HepG2 (cell line): ENCODE data around the gene ZNF747. TPM values are rescaled to one million over a fixed set of nuclear protein-coding genes. Genes with fewer than 3 reads are reported as not detected.
A peak's percentile ranks its signal among the peaks of the same experiment; 100 is the strongest.

ENCODE experiments used
- CBX2 ChIP-seq, 2 experiments: fragments of 200-600 bp in 1 of 2; sonication (generic); formaldehyde crosslinking in 1 of 2; IDR thresholded peaks; 2 replicates each; pipeline versions ENCODE4 v1.7.0 to v1.8.1; 2018 to 2022; ENCODE audit warnings: low read depth in 2 of 2, low read length in 1 of 2, mild to moderate bottlenecking in 1 of 2, missing genetic modification reagents in 1 of 2
- DNMT3B ChIP-seq: conservative IDR thresholded peaks from 2 replicates; pipeline ENCODE4 v1.6.1; 2016; ENCODE audit warnings: missing biosample characterization, control low read depth
- ETV6 ChIP-seq: sonication (generic); formaldehyde crosslinking; conservative IDR thresholded peaks from 2 replicates; pipeline ENCODE4 v1.4.0; 2020; ENCODE audit warnings: missing genetic modification reagents
- FOXM1 ChIP-seq: sonication (generic); formaldehyde crosslinking; IDR thresholded peaks from 2 replicates; pipeline ENCODE4 v1.5.0; 2020; ENCODE audit warnings: missing genetic modification reagents
- GPBP1L1 ChIP-seq: sonication (generic); formaldehyde crosslinking; IDR thresholded peaks from 2 replicates; pipeline ENCODE4 v1.5.0; 2020; ENCODE audit warnings: mild to moderate bottlenecking, missing genetic modification reagents
- IRX3 ChIP-seq: sonication (generic); formaldehyde crosslinking; IDR thresholded peaks from 2 replicates; pipeline ENCODE4 v1.8.1; 2023; ENCODE audit warnings: mild to moderate bottlenecking, low read depth, missing genetic modification reagents, borderline replicate concordance
- KAT2B ChIP-seq: fragments of 150-350 bp; IDR thresholded peaks from 2 replicates; pipeline ENCODE4 v1.6.1; 2014; ENCODE audit warnings: low read depth, low read length, borderline replicate concordance
- KDM4B ChIP-seq: sonication (generic); formaldehyde crosslinking; IDR thresholded peaks from 2 replicates; pipeline ENCODE4 v1.4.0; 2020; ENCODE audit warnings: missing genetic modification reagents
- NFE2L2 ChIP-seq: fragments of 150-350 bp; IDR thresholded peaks from 2 replicates; pipeline ENCODE4 v1.6.1; 2014; ENCODE audit warnings: low read length
- REST ChIP-seq, 2 experiments: IDR thresholded peaks; 2 replicates each; pipeline ENCODE4 v1.6.1; 2011 to 2012; ENCODE audit warnings: low read length in 2 of 2, borderline replicate concordance in 1 of 2, low read depth in 1 of 2, mild to moderate bottlenecking in 1 of 2, moderate library complexity in 1 of 2
- SNRNP70 ChIP-seq: fragments of 200-400 bp; formaldehyde crosslinking; IDR thresholded peaks from 2 replicates; pipeline ENCODE4 v1.6.1; 2017; ENCODE audit warnings: mild to moderate bottlenecking, low read depth, low read length, moderate library complexity
- SOX6 ChIP-seq, 2 experiments: fragments of 450-650 bp in 1 of 2; sonication (generic) in 1 of 2; formaldehyde crosslinking in 1 of 2; IDR thresholded peaks; 2 replicates each; pipeline versions ENCODE4 v1.4.0 to v1.6.1; 2017 to 2020; ENCODE audit warnings: antibody characterized with exemption in 1 of 2, mild to moderate bottlenecking in 1 of 2, missing genetic modification reagents in 1 of 2
- ZBTB49 ChIP-seq: sonication (generic); formaldehyde crosslinking; IDR thresholded peaks from 2 replicates; pipeline ENCODE4 v1.4.0; 2020; ENCODE audit warnings: missing genetic modification reagents, borderline replicate concordance
- ZFP41 ChIP-seq: sonication (generic); formaldehyde crosslinking; IDR thresholded peaks from 2 replicates; pipeline ENCODE4 v1.4.0; 2020; ENCODE audit warnings: mild to moderate bottlenecking, missing genetic modification reagents, borderline replicate concordance
- ZFP82 ChIP-seq: sonication (generic); formaldehyde crosslinking; IDR thresholded peaks from 2 replicates; pipeline ENCODE4 v1.5.1; 2020; ENCODE audit warnings: mild to moderate bottlenecking, missing genetic modification reagents, borderline replicate concordance
- ZMAT5 ChIP-seq: sonication (generic); formaldehyde crosslinking; IDR thresholded peaks from 2 replicates; pipeline ENCODE4 v1.5.0; 2020; ENCODE audit warnings: mild to moderate bottlenecking, low read depth, missing genetic modification reagents, borderline replicate concordance
- ZNF543 ChIP-seq: sonication (generic); formaldehyde crosslinking; IDR thresholded peaks from 2 replicates; pipeline ENCODE4 v1.4.0; 2020; ENCODE audit warnings: mild to moderate bottlenecking, missing genetic modification reagents
- ZNF713 ChIP-seq: sonication (generic); formaldehyde crosslinking; IDR thresholded peaks from 2 replicates; pipeline ENCODE4 v1.4.0; 2020; ENCODE audit warnings: mild to moderate bottlenecking, missing genetic modification reagents
- polyA plus RNA-seq, 8 experiments: library from polyadenylated mRNA; depleted of rRNA in 3 of 8; stranded (reverse) in 7 of 8; unstranded in 1 of 8; fragments of >200 nt; fragmentation: Illumina TruSeq in 4 of 8; extraction: Trizol in 4 of 8; gene quantifications; 2 replicates each; pipeline versions ENCODE4 v1.2.1 to v1.2.3, GENCODE V29; 2011 to 2016; ENCODE audit warnings: low read depth in 4 of 8, missing spikeins in 1 of 8, mixed read lengths in 1 of 8; ENCODE audit not compliant: insufficient read depth in 1 of 8
- total RNA-seq, 5 experiments: library from RNA; depleted of rRNA; stranded (reverse); fragments of >200 nt; fragmentation: Illumina TruSeq; extraction: Trizol; gene quantifications; 2 replicates each; pipeline ENCODE4 v1.2.3, GENCODE V29; 2016; ENCODE audit warnings: low read depth in 1 of 5

The ZNF747 gene
- total and polyA plus RNA-seq, 2 of the 13 experiments (the other 11 are each of a cell fraction or from before 2014, with no cell fraction given) = 7.2 to 10.2 TPM

GRCh38 chr16:30571445-30572322 lies 37.0 kb upstream of the ZNF747 start, which contains the start of gene ZNF688 (continued):
- TF ChIP-seq ZFP41 (no peak; the same call in 1 of the 2 replicates), NFE2L2 (no peak), GPBP1L1 (CRISPR knock-in tag) (no peak), REST (IDR thresholded peaks at IDR 0.05; ENCODE audit: borderline replicate concordance in 1 of 2, low read depth in 1 of 2, low read length in 2 of 2) (no peak), ZNF713 (CRISPR knock-in tag) (no peak), ZMAT5 (no peak), ETV6 (0 out of 2 replicates have a peak, but pooled peaks have one; percentile 11), KAT2B (no peak), SOX6 (IDR thresholded peaks at IDR 0.05) (no peak), SOX6 (CRISPR knock-in tag; IDR thresholded peaks at IDR 0.05) (peak; percentile 26; the same call in 1 of the 2 replicates), DNMT3B (CRISPR knock-in tag) (peak; percentile 71; the same call in 1 of the 2 replicates), FOXM1 (CRISPR knock-in tag) (no peak), KDM4B (no peak), ZFP82 (CRISPR knock-in tag) (no peak), ZBTB49 (CRISPR knock-in tag) (no peak), ZNF543 (CRISPR knock-in tag) (no peak), IRX3 (peak; percentile 77; the same call in 1 of the 2 replicates), SNRNP70 (no peak), CBX2 (IDR thresholded peaks at IDR 0.05; ENCODE audit: low read depth, low read length) (no peak), CBX2 (CRISPR knock-in tag; IDR thresholded peaks at IDR 0.05; ENCODE audit: low read depth) (no peak)
